Measurements from ENCODE around the gene TBC1D10A. TPM values are rescaled to one million over a fixed set of nuclear protein-coding genes. Genes with fewer than 3 reads are reported as not detected.

The TBC1D10A gene
- polyA plus RNA-seq, 1 of the 3 experiments (the other 2 are of a cell fraction) = 15.3 TPM

GRCh38 chr22:30261134-30261533 is 65.6 kb downstream of the TBC1D10A start:
- WGBS (ENCODE audit: low lambda C conversion rate) = 76% methylated on average over 7 of the region's 8 CpGs
- DNase-seq = no peak
- Histone ChIP-seq H3K9me3 (no peaks in the 10 kb centered on the region), H2AFZ (ENCODE audit: low read depth) (no peak overlapping the region), H3K27me3 (ENCODE audit: insufficient read depth) (no peaks in the 10 kb centered on the region), H3K36me3 (replicated peaks in 1 of 2; ENCODE audit: control insufficient read depth in 1 of 2, insufficient read depth in 2 of 2, low read length in 1 of 2) (no peaks in the 10 kb centered on the region), H3K9ac (no peak overlapping the region), H3K79me2 (ENCODE audit: insufficient read depth) (no peaks in the 10 kb centered on the region), H3K4me2 (no peak overlapping the region), H3K9me2 (no peaks in the 10 kb centered on the region), H3K27ac (ENCODE audit: low read depth in 2 of 2, low read length in 1 of 2) (no peak overlapping the region), H3F3A (replicated peaks; ENCODE audit: insufficient read depth) (no peaks in the 10 kb centered on the region), H3K4me1 (ENCODE audit: control insufficient read depth in 1 of 2, insufficient read depth in 2 of 2, low read depth in 1 of 2, low read length in 1 of 2) (peaks cover 3 to 5% of the 10 kb centered on the region in 2 experiments; a peak in 2 of 4 replicates), H3K4me3 (ENCODE audit: low read depth in 2 of 2, low read length in 1 of 2) (no peak overlapping the region), H4K20me1 (ENCODE audit: insufficient read depth) (no peaks in the 10 kb centered on the region)
- ChIA-PET POLR2A (no interaction called here), CTCF (interaction anchor here (0.6 to 5.6 kb wide), 11 partner anchors 16 to 636 kb away, joined by 3 to 43 read pairs (median 4); partner anchors contain the start of genes RNF215 and SEC14L2)
- TF ChIP-seq RAD21 (IDR thresholded peaks at IDR 0.05; ENCODE audit: low read length) (no peak), SIN3A (IDR thresholded peaks at IDR 0.05; ENCODE audit: borderline replicate concordance, low read depth, low read length) (no peak), MEF2A (IDR thresholded peaks at IDR 0.05; ENCODE audit: borderline replicate concordance, low read depth) (no peak), ZBTB33 (IDR thresholded peaks at IDR 0.05; ENCODE audit: borderline replicate concordance, low read depth) (no peak), EP300 (IDR thresholded peaks at IDR 0.05; ENCODE audit: borderline replicate concordance in 1 of 2, low read depth in 1 of 2, low read length in 1 of 2) (no peak)

GRCh38 chr22:30260682-30261081 is 66.1 kb downstream of the TBC1D10A start:
- Histone ChIP-seq H3K79me2 (ENCODE audit: insufficient read depth) (no peaks in the 10 kb centered on the region), H3K4me1 (ENCODE audit: control insufficient read depth in 1 of 2, insufficient read depth in 2 of 2, low read depth in 1 of 2, low read length in 1 of 2) (peaks cover 3 to 5% of the 10 kb centered on the region in 2 experiments; a peak in 2 of 4 replicates), H3F3A (replicated peaks; ENCODE audit: insufficient read depth) (no peaks in the 10 kb centered on the region), H3K9me3 (no peaks in the 10 kb centered on the region), H3K4me3 (ENCODE audit: low read depth in 2 of 2, low read length in 1 of 2) (no peak overlapping the region), H3K4me2 (no peak overlapping the region), H2AFZ (ENCODE audit: low read depth) (no peak overlapping the region), H3K27ac (ENCODE audit: low read depth in 2 of 2, low read length in 1 of 2) (no peak overlapping the region), H3K36me3 (replicated peaks in 1 of 2; ENCODE audit: control insufficient read depth in 1 of 2, insufficient read depth in 2 of 2, low read length in 1 of 2) (no peaks in the 10 kb centered on the region), H4K20me1 (ENCODE audit: insufficient read depth) (no peaks in the 10 kb centered on the region), H3K9me2 (no peaks in the 10 kb centered on the region), H3K27me3 (ENCODE audit: insufficient read depth) (no peaks in the 10 kb centered on the region), H3K9ac (no peak overlapping the region)
- WGBS (ENCODE audit: low lambda C conversion rate) = 89% methylated on average over 7 of the region's 8 CpGs
- POLR2A ChIA-PET = no interaction called here
- no peak for TF ChIP-seq JUND (IDR thresholded peaks at IDR 0.05)
- TF ChIP-seq PBX3 (IDR thresholded peaks at IDR 0.05) = no peak
- TF ChIP-seq NFIC (IDR thresholded peaks at IDR 0.05; ENCODE audit: borderline replicate concordance) = no peak
- TF ChIP-seq ZBTB33 (IDR thresholded peaks at IDR 0.05; ENCODE audit: borderline replicate concordance, low read depth) = no peak
- TF ChIP-seq TCF12 (IDR thresholded peaks at IDR 0.05) = no peak
- CTCF ChIA-PET = interaction anchor here (0.7 to 5.6 kb wide), 9 partner anchors 17 to 635 kb away, joined by 3 to 43 read pairs (median 4); partner anchors contain the start of genes RNF215 and SEC14L2
- DNase-seq = no peak
